ENCODE measurements around the gene PTPRZ1. TPM values are rescaled to one million over a fixed set of nuclear protein-coding genes. Genes with fewer than 3 reads are reported as not detected.

The PTPRZ1 gene
- total RNA-seq, 1 donor from 2014 or later = 11.4 TPM

- no peak for DNase-seq
- no peak overlapping the region for H3K4me3 Mint-ChIP-seq (ENCODE audit: unreplicated experiment)
- no peaks in the 10 kb centered on the region for H3K36me3 Mint-ChIP-seq (ENCODE audit: unreplicated experiment)
- H3K27ac Mint-ChIP-seq (ENCODE audit: unreplicated experiment) = no peak overlapping the region
- no peak for TF ChIP-seq CTCF (IDR thresholded peaks at IDR 0.05; ENCODE audit: partially characterized antibody, unreplicated experiment)
- no peaks in the 10 kb centered on the region for H3K9me3 Mint-ChIP-seq (ENCODE audit: unreplicated experiment)
- no peaks in the 10 kb centered on the region for H3K4me1 Mint-ChIP-seq (ENCODE audit: low read depth, unreplicated experiment)
- no peaks in the 10 kb centered on the region for H3K27me3 Mint-ChIP-seq (ENCODE audit: unreplicated experiment)
These were observed 12.4 kb downstream of the PTPRZ1 start for GRCh38 chr7:121885166-121885920.

- TF ChIP-seq CTCF (IDR thresholded peaks at IDR 0.05; ENCODE audit: partially characterized antibody, unreplicated experiment) = no peak
- no peaks in the 10 kb centered on the region for H3K4me1 Mint-ChIP-seq (ENCODE audit: low read depth, unreplicated experiment)
- DNase-seq = no peak
- H3K36me3 Mint-ChIP-seq (ENCODE audit: unreplicated experiment) = no peaks in the 10 kb centered on the region
- H3K27me3 Mint-ChIP-seq (ENCODE audit: unreplicated experiment) = no peaks in the 10 kb centered on the region
- no peaks in the 10 kb centered on the region for H3K9me3 Mint-ChIP-seq (ENCODE audit: unreplicated experiment)
- H3K4me3 Mint-ChIP-seq (ENCODE audit: unreplicated experiment) = no peak overlapping the region
- no peak overlapping the region for H3K27ac Mint-ChIP-seq (ENCODE audit: unreplicated experiment)
These were observed 14.7 kb downstream of the PTPRZ1 start for GRCh38 chr7:121887634-121888033.

GRCh38 chr7:121890833-121891232 is 17.9 kb downstream of the PTPRZ1 start:
- Mint-ChIP-seq H3K4me1 (ENCODE audit: low read depth, unreplicated experiment) (no peaks in the 10 kb centered on the region), H3K4me3 (ENCODE audit: unreplicated experiment) (no peak overlapping the region), H3K9me3 (ENCODE audit: unreplicated experiment) (no peaks in the 10 kb centered on the region), H3K27ac (ENCODE audit: unreplicated experiment) (no peak overlapping the region), H3K27me3 (ENCODE audit: unreplicated experiment) (no peaks in the 10 kb centered on the region), H3K36me3 (ENCODE audit: unreplicated experiment) (no peaks in the 10 kb centered on the region)
- TF ChIP-seq CTCF (IDR thresholded peaks at IDR 0.05; ENCODE audit: partially characterized antibody, unreplicated experiment) = no peak
- no peak for DNase-seq

- Mint-ChIP-seq H3K27me3 (ENCODE audit: unreplicated experiment) (no peaks in the 10 kb centered on the region), H3K36me3 (ENCODE audit: unreplicated experiment) (no peaks in the 10 kb centered on the region), H3K4me3 (ENCODE audit: unreplicated experiment) (no peak overlapping the region), H3K27ac (ENCODE audit: unreplicated experiment) (no peak overlapping the region), H3K9me3 (ENCODE audit: unreplicated experiment) (no peaks in the 10 kb centered on the region), H3K4me1 (ENCODE audit: low read depth, unreplicated experiment) (no peaks in the 10 kb centered on the region)
- DNase-seq = no peak
- no peak for TF ChIP-seq CTCF (IDR thresholded peaks at IDR 0.05; ENCODE audit: partially characterized antibody, unreplicated experiment)
These were observed 18.8 kb downstream of the PTPRZ1 start for GRCh38 chr7:121891731-121892130.

GRCh38 chr7:121901026-121901425 is 28.1 kb downstream of the PTPRZ1 start:
- no peaks in the 10 kb centered on the region for H3K9me3 Mint-ChIP-seq (ENCODE audit: unreplicated experiment)
- no peak for DNase-seq
- no peaks in the 10 kb centered on the region for H3K36me3 Mint-ChIP-seq (ENCODE audit: unreplicated experiment)
- H3K4me3 Mint-ChIP-seq (ENCODE audit: unreplicated experiment) = no peak overlapping the region
- no peak overlapping the region for H3K27ac Mint-ChIP-seq (ENCODE audit: unreplicated experiment)
- TF ChIP-seq CTCF (IDR thresholded peaks at IDR 0.05; ENCODE audit: partially characterized antibody, unreplicated experiment) = no peak
- H3K4me1 Mint-ChIP-seq (ENCODE audit: low read depth, unreplicated experiment) = no peaks in the 10 kb centered on the region
- H3K27me3 Mint-ChIP-seq (ENCODE audit: unreplicated experiment) = no peaks in the 10 kb centered on the region

Measured in glutamatergic neuron (in vitro differentiated cells).